ENCODE measurements around the gene CNGB1.
"Not testable (repeated sequence)": the region's sequence is repeated elsewhere in the genome, so short reads cannot be mapped to it uniquely, and the experiment has no call there.

The CNGB1 gene

GRCh38 chr16:57997176-57997527 lies 26.2 kb upstream of the CNGB1 start:
- no peak for DNase-seq (ENCODE audit: low read depth)

GRCh38 chr16:57996406-57997175 lies 25.7 kb upstream of the CNGB1 start:
- no peak for DNase-seq (ENCODE audit: low read depth)

- DNase-seq (ENCODE audit: low read depth), result no peak
Measured at GRCh38 chr16:57995721-57996405, 24.9 kb upstream of the CNGB1 start.

DNA sequence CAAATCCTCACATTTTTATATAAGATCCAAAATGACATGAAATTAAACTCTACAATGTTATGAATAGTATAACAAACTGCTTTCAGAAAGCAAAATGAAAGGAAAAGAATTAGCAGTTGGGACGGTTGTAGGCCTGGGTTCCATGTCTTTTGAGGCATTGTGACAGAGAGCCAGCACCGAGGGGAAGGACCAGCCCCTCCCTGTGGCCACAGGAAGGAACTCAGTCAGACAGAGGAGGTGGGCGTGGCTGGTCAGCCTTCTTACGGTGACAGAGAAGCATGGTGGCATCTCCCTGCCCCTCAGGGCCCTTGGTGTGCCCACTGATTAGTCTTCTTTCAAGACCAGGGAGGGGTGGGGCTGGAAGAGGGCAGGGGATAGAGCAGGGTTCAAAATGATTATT lies 23.9 kb upstream of the CNGB1 start:
- DNase-seq (ENCODE audit: low read depth), result no peak

GRCh38 chr16:57994361-57994760 lies 23.4 kb upstream of the CNGB1 start:
- DNase-seq (ENCODE audit: low read depth), result no peak

GRCh38 chr16:57993897-57994296 lies 23.0 kb upstream of the CNGB1 start:
- no peak for DNase-seq (ENCODE audit: low read depth)

GRCh38 chr16:57993438-57993837 lies 22.5 kb upstream of the CNGB1 start:
- DNase-seq (ENCODE audit: low read depth), result no peak

DNA sequence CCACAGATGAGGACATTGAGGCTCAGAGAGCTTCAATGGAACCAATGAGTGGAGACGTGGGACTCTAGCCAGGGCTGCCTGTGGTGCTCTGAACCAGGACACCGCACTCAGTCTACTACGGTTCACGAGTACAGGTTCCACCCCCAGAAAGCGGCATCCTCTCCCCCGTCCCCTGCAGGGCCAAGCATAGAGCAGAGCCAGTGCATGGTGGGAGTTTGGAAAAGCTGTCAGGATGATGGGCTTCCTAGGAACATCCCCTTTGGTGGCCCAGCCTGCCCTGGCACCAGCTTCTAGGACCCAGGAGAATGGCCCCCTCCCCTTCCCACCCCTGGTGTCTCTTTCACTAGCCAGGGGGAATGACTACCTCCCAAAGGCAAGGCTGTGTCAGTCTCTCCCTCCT lies 21.2 kb upstream of the CNGB1 start:
- DNase-seq (ENCODE audit: low read depth), result no peak

- DNase-seq (ENCODE audit: low read depth), result no peak
Measured at GRCh38 chr16:57991551-57992059, 20.7 kb upstream of the CNGB1 start.

DNA sequence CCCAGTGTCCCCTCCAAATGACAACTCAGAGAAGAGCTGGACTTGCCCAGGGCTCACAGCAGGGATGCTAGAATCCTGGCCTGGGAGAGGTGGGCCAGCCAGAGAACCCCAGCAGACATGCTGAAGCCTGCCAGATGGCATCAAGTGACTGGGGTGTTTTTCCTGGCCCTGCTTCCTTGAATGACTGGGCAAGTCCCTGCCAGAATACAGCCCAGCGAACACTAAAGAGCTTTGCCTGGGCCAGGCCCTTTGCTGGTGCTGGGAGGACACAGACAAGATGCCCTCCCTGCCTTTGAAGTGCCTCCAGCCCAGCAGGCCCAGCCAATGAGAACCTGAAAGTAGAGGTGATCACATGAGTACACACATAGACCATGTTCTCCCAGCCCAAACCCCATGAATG lies 18.0 kb upstream of the CNGB1 start:
- DNase-seq (ENCODE audit: low read depth), result no peak

DNA sequence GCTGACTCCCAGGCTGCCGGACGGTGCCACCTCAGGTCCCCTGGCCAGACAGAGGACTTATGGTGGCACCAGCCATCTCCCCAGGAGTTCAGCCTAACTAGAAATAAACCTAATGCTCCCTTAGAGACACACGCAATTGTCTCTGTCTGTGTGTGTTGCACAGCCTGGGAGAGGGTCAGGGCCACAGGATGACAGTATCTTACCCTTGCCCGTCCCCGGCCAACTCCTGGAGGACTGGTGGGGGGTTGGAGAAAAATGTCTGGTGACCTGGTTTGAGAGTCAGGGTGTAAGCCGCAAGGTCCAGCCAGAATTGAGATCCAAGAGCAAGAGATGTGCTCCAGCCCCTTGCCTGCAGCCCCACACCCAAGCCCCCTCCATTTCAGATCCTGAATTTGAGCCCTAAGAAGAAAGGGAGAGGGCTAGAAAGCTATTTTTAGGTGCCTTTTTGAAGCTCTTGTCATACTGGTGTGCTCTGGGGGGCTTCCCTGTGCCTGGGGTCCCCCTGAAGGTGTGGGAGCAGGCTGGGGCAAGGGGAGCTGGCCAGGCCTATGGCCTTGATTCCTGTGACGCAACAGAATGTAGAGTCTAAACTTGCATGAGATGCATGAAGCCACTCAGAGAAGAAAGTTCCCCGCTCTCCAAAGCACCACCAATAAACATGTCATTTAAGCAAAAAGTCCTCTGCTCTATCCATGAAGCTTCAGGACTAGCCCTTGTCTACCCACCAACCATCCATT lies 16.7 kb upstream of the CNGB1 start:
- DNase-seq (ENCODE audit: low read depth), result no peak

DNA sequence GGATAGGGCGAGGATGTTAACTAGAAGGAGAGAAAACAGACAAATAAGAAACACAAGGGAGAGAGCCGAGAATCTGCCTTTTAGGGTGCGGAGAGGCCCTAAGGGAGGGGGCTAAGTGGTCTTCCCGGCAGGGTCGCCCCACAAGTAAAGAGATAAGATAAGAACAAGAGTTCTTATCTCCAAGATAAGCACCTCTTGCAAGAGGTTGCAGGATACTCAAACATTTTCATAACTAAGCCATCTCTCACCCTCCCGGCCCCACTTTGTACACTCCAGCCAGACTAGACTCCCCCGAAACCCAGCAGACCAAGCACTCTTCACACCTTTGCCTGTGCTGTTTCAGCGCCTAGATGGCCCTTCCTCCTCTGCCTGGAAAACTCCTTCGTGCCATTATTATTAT lies 15.3 kb upstream of the CNGB1 start:
- no peak for DNase-seq (ENCODE audit: low read depth)

DNA sequence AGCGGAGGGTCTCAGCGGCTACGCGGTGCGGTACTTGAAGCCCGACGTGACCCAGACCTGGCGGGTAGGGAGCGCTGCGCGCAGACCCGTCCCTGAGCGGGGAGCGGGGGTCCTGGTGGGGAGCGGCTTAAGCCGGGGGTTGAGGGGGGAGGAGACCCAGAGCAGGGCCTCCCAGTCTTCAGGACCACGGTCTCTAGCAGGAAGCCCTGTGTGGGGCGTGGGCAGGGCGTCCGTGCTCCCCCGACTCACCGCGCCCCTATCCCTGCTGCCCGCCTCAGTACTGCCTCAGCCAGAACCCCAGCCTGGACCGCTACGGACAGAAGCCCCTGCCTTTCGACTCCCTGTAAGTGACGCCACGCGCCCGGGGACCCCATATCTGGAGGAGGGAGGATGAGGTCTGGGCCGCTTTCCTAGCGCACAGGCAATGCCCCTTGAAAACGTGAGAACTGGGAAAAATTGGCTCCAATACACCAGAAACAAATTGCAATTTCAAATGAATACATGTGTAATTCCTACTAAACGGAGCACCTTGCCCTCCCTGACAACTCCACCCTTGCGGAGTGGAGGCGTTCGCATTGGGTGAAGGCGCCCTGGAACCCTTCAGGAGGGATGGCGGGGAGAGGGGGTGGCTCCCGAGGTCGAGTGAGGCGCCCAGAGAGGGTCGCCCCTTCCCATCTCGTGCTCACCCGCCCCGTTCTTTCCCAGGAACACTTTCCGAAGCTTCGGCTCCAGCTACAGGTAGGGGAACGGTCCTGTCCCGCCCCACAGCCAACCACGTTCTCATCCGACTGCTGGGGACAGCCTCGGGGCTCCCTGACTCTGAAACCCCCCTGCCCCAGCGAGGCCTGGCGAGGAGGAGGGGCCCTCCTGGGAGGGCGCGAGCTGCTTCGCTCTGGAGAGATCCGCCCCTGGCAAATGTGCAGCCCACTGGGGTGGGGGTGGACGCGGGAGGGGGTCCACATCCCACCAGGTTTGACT lies 14.6 kb upstream of the CNGB1 start:
- DNase-seq (ENCODE audit: low read depth), result no peak

DNA sequence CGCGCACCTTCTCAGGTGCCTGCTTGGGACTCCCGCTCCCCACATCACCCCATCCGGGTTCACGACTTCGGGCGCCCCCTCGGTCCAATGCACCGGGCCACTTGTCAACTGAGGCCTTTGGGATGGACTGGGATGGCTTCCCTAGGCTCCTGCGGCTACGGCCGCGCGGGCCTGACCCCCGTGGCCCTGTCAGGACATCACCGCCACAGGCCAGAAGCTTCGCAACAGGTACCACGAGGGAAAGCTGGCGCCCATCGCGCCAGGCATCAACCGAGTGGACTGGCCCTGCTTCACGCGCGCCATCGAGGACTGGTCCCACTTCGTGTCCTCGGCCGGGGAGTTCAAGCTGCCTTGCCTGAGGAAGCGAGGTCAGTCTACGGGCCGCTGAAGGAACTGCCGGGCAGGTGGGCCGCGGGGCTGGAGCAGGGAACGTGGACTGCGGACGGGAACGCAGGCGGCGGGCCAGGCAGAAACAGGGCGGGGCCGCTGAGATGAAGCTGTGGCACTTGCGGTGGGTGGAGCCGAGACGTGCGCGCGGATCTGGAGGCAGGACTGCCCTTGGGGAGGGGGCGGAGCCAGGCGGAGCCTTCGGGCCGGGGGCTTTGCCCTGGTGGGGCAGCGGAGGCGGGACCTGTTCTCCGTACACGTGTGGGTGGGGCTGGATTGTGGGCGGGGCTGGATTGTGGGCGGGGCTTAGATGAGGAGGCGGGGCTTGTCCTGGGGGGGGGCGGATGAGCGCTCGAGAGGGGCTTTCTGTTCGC lies 13.7 kb upstream of the CNGB1 start:
- peak; percentile 80 for DNase-seq (ENCODE audit: low read depth)

- DNase-seq (ENCODE audit: low read depth), result no peak
Measured at GRCh38 chr16:57982385-57982784, 11.5 kb upstream of the CNGB1 start.

DNA sequence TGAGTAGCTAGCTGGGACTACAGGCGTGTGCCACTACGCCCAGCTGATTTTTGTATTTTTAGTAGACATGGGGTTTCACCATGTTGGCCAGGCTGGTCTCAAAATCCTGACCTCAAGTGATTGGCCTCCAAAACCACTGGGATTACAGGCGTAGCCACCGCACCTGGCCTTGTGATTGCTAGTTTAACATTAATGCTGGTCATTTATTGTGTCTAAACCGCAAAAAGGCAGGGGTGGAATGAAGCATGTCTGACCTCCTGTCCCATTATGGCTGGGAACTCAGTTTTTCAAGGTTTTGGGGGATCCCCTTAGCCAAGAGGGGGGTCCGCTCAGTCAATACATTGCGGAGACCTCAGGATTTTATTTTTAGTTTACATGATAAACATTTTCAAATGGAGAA lies 10.7 kb upstream of the CNGB1 start:
- DNase-seq (ENCODE audit: low read depth), result no peak

GRCh38 chr16:57979006-57979585 lies 8.2 kb upstream of the CNGB1 start:
- no peak for DNase-seq (ENCODE audit: low read depth)

GRCh38 chr16:57978070-57978465 lies 7.1 kb upstream of the CNGB1 start:
- not testable (repeated sequence) for DNase-seq (ENCODE audit: low read depth)

DNA sequence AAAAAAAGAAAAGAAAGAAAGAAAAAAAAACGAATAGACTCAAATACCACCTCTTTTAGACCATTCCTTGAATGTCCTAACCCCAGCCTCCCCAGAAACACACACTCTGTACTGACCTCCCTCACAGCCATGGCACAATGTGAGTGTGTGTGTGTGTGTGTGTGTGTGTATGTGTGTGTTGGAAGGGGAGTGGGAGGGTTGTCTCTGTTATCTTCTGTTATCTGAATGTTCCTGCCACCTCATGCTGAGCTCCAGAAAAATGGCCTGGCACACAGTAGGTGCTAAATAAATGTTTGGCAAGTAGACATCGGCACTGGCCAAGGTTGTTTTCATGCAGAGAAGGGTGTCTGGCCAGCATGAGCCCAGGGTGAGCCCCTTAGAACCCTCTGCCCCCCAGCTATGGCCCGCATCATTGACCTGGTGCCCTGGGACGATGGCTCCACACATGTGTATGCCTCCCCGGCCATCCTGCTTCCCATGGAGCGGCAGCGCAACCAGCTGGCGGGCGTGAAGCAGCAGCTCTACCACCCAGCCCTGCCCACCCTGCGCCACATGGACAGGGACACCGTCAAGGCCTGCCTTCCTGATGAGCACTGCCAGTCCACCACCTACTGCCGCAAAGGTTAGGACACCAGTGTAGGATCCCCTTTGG lies 6.6 kb upstream of the CNGB1 start:
- no peak for DNase-seq (ENCODE audit: low read depth)

GRCh38 chr16:57976331-57976796 lies 5.4 kb upstream of the CNGB1 start:
- no peak for DNase-seq (ENCODE audit: low read depth)
